Subcutaneous adipose tissue (tissue), 4 donors: ENCODE measurements around the gene SYAP1. TPM values are rescaled to one million over a fixed set of nuclear protein-coding genes. Genes with fewer than 3 reads are reported as not detected.

Experiments used
- CTCF ChIP-seq: fragments of 450-650 bp; IDR thresholded peaks from one replicate; pipeline ENCODE4 v1.5.1; 2016; ENCODE audit warnings: low read depth, mild to moderate bottlenecking, control low read depth, antibody characterized with exemption, moderate library complexity
- small RNA-seq: library from RNA; depleted of rRNA; stranded (forward); fragments of <200 nt; gene quantifications from one replicate; pipeline ENCODE3, GENCODE V24; 2016
- total RNA-seq, 4 donors: library from RNA; depleted of rRNA; stranded (reverse); fragments of >200 nt; gene quantifications; one replicate each; pipeline ENCODE4 v1.1.0, GENCODE V29; 2016

Gene SYAP1
- total RNA-seq, 4 donors from 2014 or later = 18.9 to 38.6 (median 21.6) TPM

- TF ChIP-seq CTCF = no peak
These were observed 88.1 kb downstream of the SYAP1 start for GRCh38 chrX:16807548-16807947.

- TF ChIP-seq CTCF = no peak
These were observed 88.6 kb downstream of the SYAP1 start for GRCh38 chrX:16807976-16808542.

- TF ChIP-seq CTCF = no peak
These were observed 95.2 kb downstream of the SYAP1 start for GRCh38 chrX:16814597-16814996.

Small RNA genes within 50 kb of the gene (small RNA-seq; reads per million reads assigned to genes)
- gene RNU7-56P (not detected), gene RPL12P49 (not detected)

Other genes starting within 250 kb of the SYAP1 start
- gene S100G, start 69.5 kb upstream of the SYAP1 start, total RNA-seq = not detected
- 10 to 100 TPM; 13.4 to 21.8 (median 18.5) TPM for gene CTPS2, start 6.9 kb upstream of the SYAP1 start, total RNA-seq
- 10 to 100 TPM; 27.5 to 35.9 (median 31.1) TPM for gene TXLNG, start 66.9 kb downstream of the SYAP1 start, total RNA-seq
- 100 to 1,000 TPM in 1 of 4 donors, 10 to 100 TPM in 3; 51.2 to 115 (median 59.9) TPM for gene RBBP7, start 150.8 kb downstream of the SYAP1 start, total RNA-seq
- 10 to 100 TPM in 1 of 4 donors, 1 to 10 TPM in 3; 3.3 to 10.3 (median 5.3) TPM for gene REPS2, start 227.0 kb downstream of the SYAP1 start, total RNA-seq